Lower lobe of right lung (tissue), 2 donors: ENCODE measurements around the gene ZBTB32. TPM values are rescaled to one million over a fixed set of nuclear protein-coding genes. Genes with fewer than 3 reads are reported as not detected.
A peak's percentile ranks its signal among the peaks of the same experiment; 100 is the strongest.

Experiments used
- ATAC-seq, 2 donors: fragments of 200-7000 bp; cut with Tn5 transposase; one replicate each; pipeline ENCODE4 v1.9.1; 2020 to 2022; ENCODE audit warnings: mild to moderate bottlenecking in 2 of 2, moderate library complexity in 2 of 2
- DNase-seq: peaks from one replicate; pipeline ENCODE4 v3.0.0-alpha.2; 2020
- H3K27ac ChIP-seq: fragments of 200-600 bp; one replicate; pipeline ENCODE4 v1.8.0; 2022
- H3K27me3 ChIP-seq: fragments of 200-600 bp; one replicate; pipeline ENCODE4 v1.8.0; 2022; ENCODE audit warnings: low read depth
- H3K36me3 ChIP-seq: fragments of 200-600 bp; one replicate; pipeline ENCODE4 v1.8.0; 2022; ENCODE audit warnings: mild to moderate bottlenecking
- H3K4me1 ChIP-seq: fragments of 200-600 bp; one replicate; pipeline ENCODE4 v1.8.0; 2022
- H3K4me3 ChIP-seq: fragments of 200-600 bp; one replicate; pipeline ENCODE4 v1.8.0; 2022; ENCODE audit warnings: mild to moderate bottlenecking
- H3K9me3 ChIP-seq: fragments of 200-600 bp; one replicate; pipeline ENCODE4 v1.8.0; 2022
- intact Hi-C: fragments of 100-400 bp; cut with DNase I; formaldehyde crosslinking; loops from one replicate; pipeline ENCODE4 v1.11.0; 2022
- total RNA-seq: library from RNA; stranded (reverse); fragmentation: NEBNext Ultra II Directional; extraction: Animal tissue kit (Norgen Biotek cat#: 25700); gene quantifications from one replicate; pipeline ENCODE4 v1.2.1, GENCODE V29; 2021
- TF ChIP-seq, protein P1 (sequence below): fragments of 200-600 bp; IDR thresholded peaks from one replicate; pipeline ENCODE4 v1.8.0; 2022; ENCODE audit warnings: antibody characterized with exemption, mild to moderate bottlenecking
- donor health status: DM: no; HTN: yes; CAD: no; lungs with severe emphysema.

ZBTB32 gene
- total RNA-seq, 1 donor from 2014 or later = 0.21 TPM

DNA sequence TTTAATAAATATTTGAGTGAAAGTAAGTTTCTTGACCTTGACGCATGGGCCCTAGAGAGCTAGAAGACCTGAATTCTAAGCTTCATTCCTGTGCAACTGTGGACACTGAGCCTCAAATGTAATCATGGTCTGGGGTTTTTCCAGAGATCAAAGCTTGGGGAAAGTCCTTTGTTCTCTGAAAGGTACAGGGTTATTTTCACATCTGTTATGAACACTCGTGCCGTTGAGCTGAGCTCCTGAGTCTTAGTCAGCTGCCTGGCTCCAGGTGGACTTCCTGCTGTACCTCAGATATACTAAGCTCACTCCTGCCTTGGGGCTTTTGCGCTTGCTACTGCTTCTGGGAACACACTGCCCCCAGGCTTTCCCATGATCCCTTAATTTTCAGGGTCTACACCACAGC is 7.5 kb upstream of the ZBTB32 start:
- H3K36me3 ChIP-seq = no peaks in the 10 kb centered on the region
- intact Hi-C loops = no loop called here

DNA sequence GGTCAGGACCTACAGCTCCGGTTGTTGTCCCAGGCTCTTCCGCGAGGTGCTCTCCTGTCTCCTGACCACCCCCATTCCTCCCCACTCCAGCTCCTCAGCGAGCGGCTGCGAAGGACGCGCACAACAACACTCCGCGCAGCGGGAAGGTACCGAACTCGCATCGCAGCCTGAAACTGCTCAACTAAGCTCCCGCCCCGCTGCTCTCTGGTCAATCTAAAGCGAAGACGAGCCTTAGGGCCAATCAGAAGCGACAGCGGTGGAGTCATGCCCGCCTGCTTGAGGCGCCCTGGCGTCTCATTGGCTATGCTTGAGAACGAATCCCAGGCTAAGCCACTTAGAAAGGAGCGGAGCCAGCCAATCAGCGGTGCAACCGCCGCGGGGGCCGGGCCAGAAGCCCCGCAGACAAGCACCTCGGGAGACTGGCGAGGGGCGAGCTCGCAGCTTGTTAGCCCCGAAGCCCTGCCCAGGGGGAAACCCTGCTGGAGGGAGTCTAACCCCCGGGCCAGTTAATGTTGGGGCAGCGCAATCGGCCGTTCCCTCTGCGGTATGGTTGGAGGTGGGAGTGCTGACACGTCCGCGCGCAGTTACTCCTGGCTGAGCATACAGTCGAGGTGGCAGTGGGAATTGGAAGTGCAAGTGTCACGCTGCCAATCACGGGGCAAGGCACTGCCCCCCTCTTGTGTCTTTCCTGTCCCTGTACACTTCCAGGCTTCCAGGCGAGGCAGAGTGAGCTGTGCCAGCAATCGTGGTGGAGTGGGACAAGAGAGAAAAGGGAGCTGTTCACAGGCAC is 1.9 kb upstream of the ZBTB32 start:
- Histone ChIP-seq H3K4me1 (peaks cover 12% of the 10 kb centered on the region), H3K27ac (peak overlapping the region; percentile 67), H3K4me3 (peak overlapping the region; percentile 78), H3K27me3 (no peaks in the 10 kb centered on the region), H3K9me3 (no peaks in the 10 kb centered on the region), H3K36me3 (no peaks in the 10 kb centered on the region)
- ATAC-seq = peak; percentile 99 to 100
- TF ChIP-seq, protein P1, sequence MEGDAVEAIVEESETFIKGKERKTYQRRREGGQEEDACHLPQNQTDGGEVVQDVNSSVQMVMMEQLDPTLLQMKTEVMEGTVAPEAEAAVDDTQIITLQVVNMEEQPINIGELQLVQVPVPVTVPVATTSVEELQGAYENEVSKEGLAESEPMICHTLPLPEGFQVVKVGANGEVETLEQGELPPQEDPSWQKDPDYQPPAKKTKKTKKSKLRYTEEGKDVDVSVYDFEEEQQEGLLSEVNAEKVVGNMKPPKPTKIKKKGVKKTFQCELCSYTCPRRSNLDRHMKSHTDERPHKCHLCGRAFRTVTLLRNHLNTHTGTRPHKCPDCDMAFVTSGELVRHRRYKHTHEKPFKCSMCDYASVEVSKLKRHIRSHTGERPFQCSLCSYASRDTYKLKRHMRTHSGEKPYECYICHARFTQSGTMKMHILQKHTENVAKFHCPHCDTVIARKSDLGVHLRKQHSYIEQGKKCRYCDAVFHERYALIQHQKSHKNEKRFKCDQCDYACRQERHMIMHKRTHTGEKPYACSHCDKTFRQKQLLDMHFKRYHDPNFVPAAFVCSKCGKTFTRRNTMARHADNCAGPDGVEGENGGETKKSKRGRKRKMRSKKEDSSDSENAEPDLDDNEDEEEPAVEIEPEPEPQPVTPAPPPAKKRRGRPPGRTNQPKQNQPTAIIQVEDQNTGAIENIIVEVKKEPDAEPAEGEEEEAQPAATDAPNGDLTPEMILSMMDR = no peak
- peak; percentile 98 for DNase-seq
- intact Hi-C loops = no loop called here

More for the DNA sequence above, 7.5 kb upstream of the ZBTB32 start:
- H3K27me3 ChIP-seq = no peaks in the 10 kb centered on the region
- H3K9me3 ChIP-seq = no peaks in the 10 kb centered on the region
- no peak for DNase-seq
- TF ChIP-seq, protein P1 = no peak
- H3K27ac ChIP-seq = no peak overlapping the region
- H3K4me1 ChIP-seq = peaks cover 1% of the 10 kb centered on the region
- no peak for ATAC-seq
- no peak overlapping the region for H3K4me3 ChIP-seq

DNA sequence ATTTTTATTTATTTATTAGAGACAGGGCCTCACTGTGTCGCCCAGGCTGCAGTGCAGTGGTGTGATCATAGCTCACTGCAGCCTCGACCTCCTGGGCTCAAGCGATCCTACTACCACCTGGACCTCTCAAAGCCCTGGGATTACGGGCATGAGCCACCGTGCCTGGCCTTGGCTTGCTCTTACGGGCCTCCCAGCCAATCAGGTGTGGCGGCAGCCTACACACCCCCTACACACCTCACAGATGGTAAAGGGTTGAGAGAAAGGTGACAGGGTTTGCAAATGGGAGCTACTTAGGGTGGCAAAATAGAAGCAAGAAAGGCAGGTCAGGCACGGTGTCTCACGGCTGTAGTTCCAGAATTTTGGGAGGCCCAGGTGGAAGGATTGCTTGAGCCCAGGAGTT is 1.0 kb upstream of the ZBTB32 start:
- ATAC-seq (no peak), DNase-seq (no peak)
- no peaks in the 10 kb centered on the region for H3K9me3 ChIP-seq
- H3K4me1 ChIP-seq = peaks cover 12% of the 10 kb centered on the region
- H3K27me3 ChIP-seq = no peaks in the 10 kb centered on the region
- intact Hi-C loops = no loop called here
- TF ChIP-seq, protein P1 = no peak
- H3K36me3 ChIP-seq = no peaks in the 10 kb centered on the region
- H3K27ac ChIP-seq = no peak overlapping the region
- peak overlapping the region; percentile 78 for H3K4me3 ChIP-seq

DNA sequence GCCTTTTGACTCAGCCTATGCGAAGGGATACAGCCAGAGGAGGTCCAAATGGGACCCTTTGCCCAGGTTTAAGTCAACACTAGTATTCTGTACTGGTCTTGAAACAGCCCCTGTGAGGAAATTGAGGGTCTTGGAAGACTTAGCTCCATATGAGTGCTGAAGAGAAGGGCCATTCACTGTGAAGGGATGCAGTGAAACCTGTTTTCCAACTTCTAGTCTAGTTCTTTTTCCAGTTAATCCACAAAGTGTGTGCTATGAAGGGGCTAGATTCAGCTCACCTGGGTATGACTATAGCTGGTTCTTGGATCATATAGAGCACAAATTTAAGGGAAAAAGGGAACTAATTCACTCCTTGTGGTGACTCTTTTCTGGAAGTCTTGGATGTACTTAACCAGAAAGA is 4.0 kb downstream of the ZBTB32 start:
- no peaks in the 10 kb centered on the region for H3K4me1 ChIP-seq
- ATAC-seq (no peak), DNase-seq (no peak)
- no peak overlapping the region for H3K4me3 ChIP-seq
- no peak overlapping the region for H3K27ac ChIP-seq
- H3K27me3 ChIP-seq = no peaks in the 10 kb centered on the region
- H3K36me3 ChIP-seq = no peaks in the 10 kb centered on the region
- TF ChIP-seq, protein P1 = no peak
- no peaks in the 10 kb centered on the region for H3K9me3 ChIP-seq
- intact Hi-C loops = no loop called here

DNA sequence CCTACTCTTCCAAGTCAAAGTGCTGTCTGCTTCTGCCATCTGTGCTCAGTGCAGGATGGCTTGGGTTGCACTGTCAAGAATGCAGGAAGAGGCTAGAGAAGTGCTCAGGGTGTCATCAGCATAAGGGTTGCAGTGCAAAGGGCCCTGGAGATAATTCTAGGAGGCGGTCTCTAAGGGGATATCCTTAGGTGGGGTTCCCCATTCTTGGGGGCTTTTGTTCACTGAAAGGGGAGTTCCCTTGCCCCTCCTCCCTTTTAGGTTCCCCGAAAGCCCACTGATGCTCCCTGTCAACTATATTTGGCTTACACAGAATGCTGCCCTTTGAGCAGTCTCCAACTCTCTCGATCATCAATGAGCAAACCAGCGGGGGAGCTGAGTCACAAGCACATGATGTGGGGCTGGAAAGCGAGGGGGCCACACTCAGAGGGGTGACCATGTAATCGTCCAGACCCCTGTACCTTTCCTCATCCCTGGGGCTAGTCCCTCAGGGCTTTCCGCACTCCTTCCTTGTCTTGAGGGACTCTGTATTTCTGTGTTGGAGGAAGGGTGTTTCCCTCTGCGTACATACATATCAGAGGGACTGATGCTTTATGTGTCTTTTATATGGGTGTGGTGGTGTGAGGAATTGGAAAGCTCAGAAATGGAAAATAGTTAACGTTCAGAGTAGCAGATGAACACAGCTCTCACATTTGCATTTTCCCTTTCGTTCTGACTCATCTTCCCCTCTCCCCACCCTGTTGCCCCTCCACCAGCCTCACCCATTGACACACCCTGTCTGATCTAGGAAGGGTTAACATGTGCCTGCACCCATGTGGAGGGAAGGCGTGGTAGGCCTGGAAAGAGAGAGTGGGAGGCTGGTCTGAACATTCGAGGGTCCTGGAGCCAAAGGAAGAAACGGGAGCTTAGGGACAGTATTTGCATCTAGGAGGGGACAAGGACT is 6.7 kb downstream of the ZBTB32 start:
- ATAC-seq = no peak
- H3K4me3 ChIP-seq = no peak overlapping the region
- H3K9me3 ChIP-seq = no peaks in the 10 kb centered on the region
- TF ChIP-seq, protein P1 = no peak
- H3K4me1 ChIP-seq = peaks cover 9% of the 10 kb centered on the region
- no peaks in the 10 kb centered on the region for H3K27me3 ChIP-seq
- intact Hi-C loops = no loop called here
- no peaks in the 10 kb centered on the region for H3K36me3 ChIP-seq
- DNase-seq = no peak
- no peak overlapping the region for H3K27ac ChIP-seq
